ENCODE measurements around the gene PDP2.

Gene PDP2

DNA sequence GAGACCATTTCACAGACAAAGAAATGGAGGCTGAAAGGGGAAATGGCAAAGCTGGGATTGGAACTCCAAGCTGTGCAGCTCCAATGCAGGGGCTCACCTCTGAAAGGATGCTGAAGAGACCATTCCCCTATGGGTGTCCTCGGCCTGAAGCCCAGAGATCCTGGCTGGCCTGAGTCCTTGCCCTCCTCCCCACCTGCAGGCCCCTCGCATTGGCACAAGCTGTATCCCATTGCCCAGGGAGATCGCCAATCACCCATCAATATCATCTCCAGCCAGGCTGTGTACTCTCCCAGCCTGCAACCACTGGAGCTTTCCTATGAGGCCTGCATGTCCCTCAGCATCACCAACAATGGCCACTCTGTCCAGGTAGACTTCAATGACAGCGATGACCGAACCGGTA is 33.5 kb upstream of the PDP2 start:
- no peaks in the 10 kb centered on the region for H3F3A ChIP-seq (ENCODE audit: low read depth)
- H3K79me2 ChIP-seq (ENCODE audit: insufficient read depth, low read length), result no peaks in the 10 kb centered on the region
- no peaks in the 10 kb centered on the region for H3K9me2 ChIP-seq (replicated peaks; ENCODE audit: low read depth, low read length)
- H3K9ac ChIP-seq (ENCODE audit: low read depth, low read length, poor library complexity, severe bottlenecking), result no peak overlapping the region
- TF ChIP-seq, protein P1, sequence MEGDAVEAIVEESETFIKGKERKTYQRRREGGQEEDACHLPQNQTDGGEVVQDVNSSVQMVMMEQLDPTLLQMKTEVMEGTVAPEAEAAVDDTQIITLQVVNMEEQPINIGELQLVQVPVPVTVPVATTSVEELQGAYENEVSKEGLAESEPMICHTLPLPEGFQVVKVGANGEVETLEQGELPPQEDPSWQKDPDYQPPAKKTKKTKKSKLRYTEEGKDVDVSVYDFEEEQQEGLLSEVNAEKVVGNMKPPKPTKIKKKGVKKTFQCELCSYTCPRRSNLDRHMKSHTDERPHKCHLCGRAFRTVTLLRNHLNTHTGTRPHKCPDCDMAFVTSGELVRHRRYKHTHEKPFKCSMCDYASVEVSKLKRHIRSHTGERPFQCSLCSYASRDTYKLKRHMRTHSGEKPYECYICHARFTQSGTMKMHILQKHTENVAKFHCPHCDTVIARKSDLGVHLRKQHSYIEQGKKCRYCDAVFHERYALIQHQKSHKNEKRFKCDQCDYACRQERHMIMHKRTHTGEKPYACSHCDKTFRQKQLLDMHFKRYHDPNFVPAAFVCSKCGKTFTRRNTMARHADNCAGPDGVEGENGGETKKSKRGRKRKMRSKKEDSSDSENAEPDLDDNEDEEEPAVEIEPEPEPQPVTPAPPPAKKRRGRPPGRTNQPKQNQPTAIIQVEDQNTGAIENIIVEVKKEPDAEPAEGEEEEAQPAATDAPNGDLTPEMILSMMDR (conservative IDR thresholded peaks at IDR 0.05; ENCODE audit: low read length), result no peak
- H3K36me3 ChIP-seq (ENCODE audit: insufficient read depth, low read length), result no peaks in the 10 kb centered on the region
- H3K4me2 ChIP-seq (ENCODE audit: low read depth, low read length, poor library complexity, severe bottlenecking), result no peak overlapping the region
- no peak overlapping the region for H3K4me3 ChIP-seq (ENCODE audit: low read length, poor library complexity, severe bottlenecking)
- no peaks in the 10 kb centered on the region for H3K9me3 ChIP-seq (ENCODE audit: insufficient read depth, low read depth, low read length)
- no peaks in the 10 kb centered on the region for H4K20me1 ChIP-seq (ENCODE audit: insufficient read depth, low read length, poor library complexity, severe bottlenecking)
- no peaks in the 10 kb centered on the region for H3K4me1 ChIP-seq (ENCODE audit: insufficient read depth, low read length, poor library complexity, severe bottlenecking)
- no peak overlapping the region for H2AFZ ChIP-seq (ENCODE audit: low read length)
- H3K27me3 ChIP-seq (ENCODE audit: insufficient read depth, low read length, poor library complexity, severe bottlenecking), result no peaks in the 10 kb centered on the region

DNA sequence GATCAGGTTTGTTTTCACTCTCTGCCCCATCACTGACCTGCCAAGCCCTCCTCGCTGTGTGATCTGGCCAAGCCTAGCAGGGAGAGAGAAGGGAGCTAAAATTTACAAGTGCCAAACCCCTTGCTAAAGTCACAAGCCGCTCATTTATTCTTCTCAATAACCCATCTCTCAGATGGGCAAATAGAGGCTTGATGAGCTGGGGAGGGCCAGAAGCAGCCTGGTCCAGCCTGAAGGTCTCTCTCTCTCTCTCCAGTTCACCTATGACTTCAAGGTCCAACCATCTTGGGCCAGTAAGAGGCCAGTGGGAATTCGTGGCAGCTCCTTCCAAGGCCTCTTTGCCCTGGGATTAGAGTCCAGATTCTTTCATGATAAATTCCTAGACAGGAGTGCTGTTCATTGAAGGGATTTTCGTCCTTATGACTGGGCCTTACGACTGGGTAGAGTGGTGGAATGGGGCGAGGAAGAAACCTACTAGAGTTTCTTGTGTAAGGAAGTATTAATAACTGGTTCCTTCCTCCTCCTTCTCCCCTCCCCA is 32.7 kb upstream of the PDP2 start:
- Histone ChIP-seq H3F3A (ENCODE audit: low read depth) (no peaks in the 10 kb centered on the region), H3K4me2 (ENCODE audit: low read depth, low read length, poor library complexity, severe bottlenecking) (no peak overlapping the region), H3K36me3 (ENCODE audit: insufficient read depth, low read length) (no peaks in the 10 kb centered on the region), H3K9ac (ENCODE audit: low read depth, low read length, poor library complexity, severe bottlenecking) (no peak overlapping the region), H3K27me3 (ENCODE audit: insufficient read depth, low read length, poor library complexity, severe bottlenecking) (no peaks in the 10 kb centered on the region), H3K9me3 (ENCODE audit: insufficient read depth, low read depth, low read length) (no peaks in the 10 kb centered on the region), H3K4me3 (ENCODE audit: low read length, poor library complexity, severe bottlenecking) (no peak overlapping the region), H4K20me1 (ENCODE audit: insufficient read depth, low read length, poor library complexity, severe bottlenecking) (no peaks in the 10 kb centered on the region), H3K9me2 (replicated peaks; ENCODE audit: low read depth, low read length) (no peaks in the 10 kb centered on the region), H3K79me2 (ENCODE audit: insufficient read depth, low read length) (no peaks in the 10 kb centered on the region), H3K4me1 (ENCODE audit: insufficient read depth, low read length, poor library complexity, severe bottlenecking) (no peaks in the 10 kb centered on the region), H2AFZ (ENCODE audit: low read length) (no peak overlapping the region)
- TF ChIP-seq, protein P1 (conservative IDR thresholded peaks at IDR 0.05; ENCODE audit: low read length), result no peak
- no peak for TF ChIP-seq EZH2phosphoT487 (IDR thresholded peaks at IDR 0.05; ENCODE audit: borderline replicate concordance)

DNA sequence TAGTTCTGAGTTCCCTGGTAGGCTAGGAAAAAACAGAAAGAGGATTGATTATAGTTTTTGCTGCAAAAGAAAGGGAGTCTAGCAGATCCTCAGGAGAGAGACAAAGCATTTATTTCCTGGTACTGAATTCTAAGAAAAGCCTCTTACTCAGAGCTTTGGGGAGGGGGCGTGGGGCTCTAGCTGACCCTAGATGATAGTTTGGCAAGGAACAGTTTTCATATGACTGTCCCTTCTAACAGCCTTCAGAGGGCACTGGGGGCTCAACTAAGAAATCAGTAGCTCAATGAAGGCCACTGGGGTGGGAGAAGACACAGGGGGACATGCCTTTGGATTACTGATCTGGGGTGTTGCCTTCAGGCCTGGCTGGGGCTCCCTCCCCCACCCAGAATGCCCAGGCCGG is 32.1 kb upstream of the PDP2 start:
- Histone ChIP-seq H2AFZ (ENCODE audit: low read length) (no peak overlapping the region), H3K9ac (ENCODE audit: low read depth, low read length, poor library complexity, severe bottlenecking) (no peak overlapping the region), H3K79me2 (ENCODE audit: insufficient read depth, low read length) (no peaks in the 10 kb centered on the region), H3K4me2 (ENCODE audit: low read depth, low read length, poor library complexity, severe bottlenecking) (no peak overlapping the region), H3K4me1 (ENCODE audit: insufficient read depth, low read length, poor library complexity, severe bottlenecking) (no peaks in the 10 kb centered on the region), H3K36me3 (ENCODE audit: insufficient read depth, low read length) (no peaks in the 10 kb centered on the region), H3K4me3 (ENCODE audit: low read length, poor library complexity, severe bottlenecking) (no peak overlapping the region), H3K9me2 (replicated peaks; ENCODE audit: low read depth, low read length) (no peaks in the 10 kb centered on the region), H3F3A (ENCODE audit: low read depth) (no peaks in the 10 kb centered on the region), H3K27me3 (ENCODE audit: insufficient read depth, low read length, poor library complexity, severe bottlenecking) (no peaks in the 10 kb centered on the region), H3K9me3 (ENCODE audit: insufficient read depth, low read depth, low read length) (no peaks in the 10 kb centered on the region), H4K20me1 (ENCODE audit: insufficient read depth, low read length, poor library complexity, severe bottlenecking) (no peaks in the 10 kb centered on the region)
- TF ChIP-seq, protein P1 (conservative IDR thresholded peaks at IDR 0.05; ENCODE audit: low read length), result no peak
- TF ChIP-seq EZH2phosphoT487 (IDR thresholded peaks at IDR 0.05; ENCODE audit: borderline replicate concordance), result no peak

Data from Loucy (cell line).